CD4-positive, alpha-beta T cell treated with Interleukin-21 for 1 hour (primary cell): ENCODE measurements around the gene FOXD1.
"Not testable (repeated sequence)": the region's sequence is repeated elsewhere in the genome, so short reads cannot be mapped to it uniquely, and the experiment has no call there.

Experiments used
- DNase-seq: peaks from one replicate; pipeline ENCODE4 v3.0.0-alpha.2; 2020

Gene FOXD1

GRCh38 chr5:73415171-73415570 lies 33.4 kb downstream of the FOXD1 start:
- no peak for DNase-seq

GRCh38 chr5:73412597-73412988 lies 36.0 kb downstream of the FOXD1 start:
- no peak for DNase-seq

DNA sequence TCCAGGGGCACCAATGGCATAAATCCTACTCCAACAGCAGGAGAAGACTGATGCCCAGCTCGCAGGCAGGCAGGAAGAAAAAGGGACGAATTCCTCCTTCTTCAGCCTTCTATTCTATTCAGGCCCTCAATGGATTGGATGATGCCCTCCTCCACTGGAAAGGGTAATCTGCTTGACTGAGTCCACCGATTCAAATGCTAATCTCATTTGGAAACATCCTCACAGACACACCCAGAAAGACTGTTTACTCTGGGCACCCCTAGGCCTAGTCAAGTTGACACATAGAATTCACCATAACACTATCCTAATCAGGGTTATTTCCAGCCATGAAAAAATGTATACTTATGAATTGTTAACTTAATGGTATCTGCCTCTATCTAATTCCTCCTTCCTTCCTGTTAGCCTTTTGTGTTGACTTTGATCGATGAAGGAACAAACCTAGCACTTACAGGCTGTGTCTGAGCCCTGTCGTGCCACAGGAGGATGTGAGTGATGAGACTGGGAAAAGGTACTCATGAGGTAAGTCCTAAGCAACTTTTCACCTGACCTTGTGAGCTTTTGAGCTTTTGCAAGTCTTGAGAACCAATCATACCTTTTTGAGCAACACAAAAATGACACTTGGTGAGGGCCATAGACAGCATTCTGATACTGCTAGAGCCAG lies 36.5 kb downstream of the FOXD1 start:
- no peak for DNase-seq

GRCh38 chr5:73409927-73410326 lies 38.6 kb downstream of the FOXD1 start:
- DNase-seq: not testable (repeated sequence)

DNA sequence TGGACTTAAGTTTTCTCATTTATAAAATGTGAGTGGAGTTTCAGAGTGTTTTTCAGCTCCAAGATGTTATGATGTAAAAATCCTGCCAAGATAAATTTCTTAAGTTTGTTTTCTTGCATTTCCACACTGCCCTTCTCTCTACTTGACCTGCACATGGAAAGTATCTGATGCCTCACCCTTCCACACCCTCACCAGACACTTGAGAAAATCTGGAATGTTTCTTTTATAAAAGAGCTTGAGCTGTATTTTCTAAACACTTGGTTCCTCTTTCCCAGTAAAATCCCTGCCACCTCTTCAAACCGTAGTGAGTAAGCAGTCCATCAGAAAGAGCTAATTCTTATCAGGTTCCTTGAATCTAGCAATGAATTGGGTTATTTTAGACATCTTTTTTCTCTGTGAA lies 42.9 kb downstream of the FOXD1 start:
- DNase-seq: no peak

GRCh38 chr5:73399775-73400174 lies 48.8 kb downstream of the FOXD1 start:
- no peak for DNase-seq
